ENCODE data around the gene ST6GALNAC1.
A peak's percentile ranks its signal among the peaks of the same experiment; 100 is the strongest.

The ST6GALNAC1 gene

DNA sequence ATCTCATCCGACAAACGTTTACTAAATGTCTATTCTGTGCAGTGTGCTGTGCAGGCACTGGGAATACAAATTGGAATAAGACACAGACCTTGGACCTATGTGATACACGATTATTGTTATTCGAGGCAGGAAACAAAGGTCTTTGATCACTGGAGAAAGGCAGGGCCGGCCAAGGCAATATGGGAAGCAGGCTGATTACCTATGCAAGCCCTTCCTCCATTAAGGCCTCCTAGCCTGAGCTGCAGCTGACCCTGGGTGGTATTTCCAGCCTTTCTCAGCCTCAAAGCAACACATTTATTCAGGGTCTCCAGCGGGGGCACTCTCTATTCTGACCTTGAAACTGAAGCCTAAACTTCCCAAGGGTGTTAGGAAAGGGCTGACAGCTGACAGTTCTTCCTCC is 13.4 kb downstream of the ST6GALNAC1 start:
- no peak for DNase-seq (ENCODE audit: low read depth in 2 of 2)
- TF ChIP-seq, protein P1, sequence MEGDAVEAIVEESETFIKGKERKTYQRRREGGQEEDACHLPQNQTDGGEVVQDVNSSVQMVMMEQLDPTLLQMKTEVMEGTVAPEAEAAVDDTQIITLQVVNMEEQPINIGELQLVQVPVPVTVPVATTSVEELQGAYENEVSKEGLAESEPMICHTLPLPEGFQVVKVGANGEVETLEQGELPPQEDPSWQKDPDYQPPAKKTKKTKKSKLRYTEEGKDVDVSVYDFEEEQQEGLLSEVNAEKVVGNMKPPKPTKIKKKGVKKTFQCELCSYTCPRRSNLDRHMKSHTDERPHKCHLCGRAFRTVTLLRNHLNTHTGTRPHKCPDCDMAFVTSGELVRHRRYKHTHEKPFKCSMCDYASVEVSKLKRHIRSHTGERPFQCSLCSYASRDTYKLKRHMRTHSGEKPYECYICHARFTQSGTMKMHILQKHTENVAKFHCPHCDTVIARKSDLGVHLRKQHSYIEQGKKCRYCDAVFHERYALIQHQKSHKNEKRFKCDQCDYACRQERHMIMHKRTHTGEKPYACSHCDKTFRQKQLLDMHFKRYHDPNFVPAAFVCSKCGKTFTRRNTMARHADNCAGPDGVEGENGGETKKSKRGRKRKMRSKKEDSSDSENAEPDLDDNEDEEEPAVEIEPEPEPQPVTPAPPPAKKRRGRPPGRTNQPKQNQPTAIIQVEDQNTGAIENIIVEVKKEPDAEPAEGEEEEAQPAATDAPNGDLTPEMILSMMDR (IDR thresholded peaks at IDR 0.05; ENCODE audit: low read depth, low read length) = no peak
- H3K4me3 ChIP-seq (replicated peaks in 1 of 2; ENCODE audit: low read depth in 2 of 2, low read length in 2 of 2) = no peak overlapping the region

DNA sequence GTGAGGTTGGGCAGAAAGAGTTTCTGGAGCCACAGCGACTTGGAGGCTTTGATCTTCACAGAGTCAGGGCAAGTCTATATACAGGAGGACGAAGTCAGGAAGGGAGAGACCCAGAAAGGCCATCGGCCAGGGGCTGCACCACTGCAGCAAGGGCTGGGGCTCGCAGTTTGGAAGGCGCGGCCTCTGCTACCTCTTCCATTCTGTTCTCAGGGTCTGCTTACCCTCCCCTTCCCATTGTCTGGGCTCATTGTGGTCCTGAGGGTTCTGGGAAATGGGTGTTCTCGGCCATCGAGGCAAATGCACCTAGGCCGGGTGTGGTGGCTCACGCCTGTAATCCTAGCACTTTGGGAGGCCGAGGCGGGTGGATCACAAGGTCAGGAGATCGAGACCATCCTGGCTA is 16.0 kb downstream of the ST6GALNAC1 start:
- DNase-seq (ENCODE audit: low read depth in 2 of 2) = no peak
- TF ChIP-seq, protein P1 (IDR thresholded peaks at IDR 0.05; ENCODE audit: low read depth, low read length) = no peak
- H3K4me3 ChIP-seq (replicated peaks in 1 of 2; ENCODE audit: low read depth in 2 of 2, low read length in 2 of 2) = no peak overlapping the region

DNA sequence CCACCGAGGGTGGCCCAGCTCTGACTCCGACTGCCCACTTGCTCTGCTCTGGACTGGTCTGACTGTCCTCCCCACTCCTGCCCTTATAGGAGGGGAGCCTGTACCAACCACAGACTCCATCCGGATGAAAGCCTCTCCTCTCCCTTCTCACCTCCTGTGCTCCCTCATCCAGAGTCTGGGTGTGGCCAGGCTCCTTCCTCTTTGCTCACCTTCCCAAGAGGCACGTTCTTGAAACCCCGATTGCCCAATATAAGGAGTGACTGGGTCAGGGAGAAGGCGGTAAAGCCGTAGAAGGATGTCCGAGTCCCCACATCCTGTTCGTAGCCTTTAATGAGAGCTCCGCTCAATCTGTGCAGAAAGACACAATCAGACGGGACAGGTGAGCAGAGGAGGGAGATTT is 17.1 kb downstream of the ST6GALNAC1 start:
- TF ChIP-seq, protein P1 (IDR thresholded peaks at IDR 0.05; ENCODE audit: low read depth, low read length) = no peak
- H3K4me3 ChIP-seq (replicated peaks in 1 of 2; ENCODE audit: low read depth in 2 of 2, low read length in 2 of 2) = no peak overlapping the region
- no peak for DNase-seq (ENCODE audit: low read depth in 2 of 2)

DNA sequence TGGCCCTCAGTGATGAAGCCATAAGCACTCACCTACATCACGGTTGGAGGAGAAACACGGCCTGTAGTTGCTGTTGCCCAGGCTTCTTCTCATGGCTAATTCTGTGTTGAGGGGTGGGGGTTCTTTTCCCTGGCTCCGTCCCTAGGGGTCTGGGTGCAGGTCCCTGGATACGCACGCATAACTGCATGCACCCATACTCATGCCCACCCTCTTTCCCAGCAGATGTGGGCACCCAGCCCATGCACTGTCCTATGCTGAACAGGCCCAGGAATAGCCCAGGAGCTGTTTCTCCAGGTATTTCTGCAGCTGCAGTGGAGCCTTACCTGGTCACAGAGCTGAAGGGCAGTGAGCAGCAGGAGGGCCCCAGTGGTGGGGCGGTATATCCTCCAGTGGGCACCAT is 18.1 kb downstream of the ST6GALNAC1 start:
- TF ChIP-seq, protein P1 (IDR thresholded peaks at IDR 0.05; ENCODE audit: low read depth, low read length) = no peak
- no peak overlapping the region for H3K4me3 ChIP-seq (replicated peaks in 1 of 2; ENCODE audit: low read depth in 2 of 2, low read length in 2 of 2)
- DNase-seq (ENCODE audit: low read depth in 2 of 2) = no peak

DNA sequence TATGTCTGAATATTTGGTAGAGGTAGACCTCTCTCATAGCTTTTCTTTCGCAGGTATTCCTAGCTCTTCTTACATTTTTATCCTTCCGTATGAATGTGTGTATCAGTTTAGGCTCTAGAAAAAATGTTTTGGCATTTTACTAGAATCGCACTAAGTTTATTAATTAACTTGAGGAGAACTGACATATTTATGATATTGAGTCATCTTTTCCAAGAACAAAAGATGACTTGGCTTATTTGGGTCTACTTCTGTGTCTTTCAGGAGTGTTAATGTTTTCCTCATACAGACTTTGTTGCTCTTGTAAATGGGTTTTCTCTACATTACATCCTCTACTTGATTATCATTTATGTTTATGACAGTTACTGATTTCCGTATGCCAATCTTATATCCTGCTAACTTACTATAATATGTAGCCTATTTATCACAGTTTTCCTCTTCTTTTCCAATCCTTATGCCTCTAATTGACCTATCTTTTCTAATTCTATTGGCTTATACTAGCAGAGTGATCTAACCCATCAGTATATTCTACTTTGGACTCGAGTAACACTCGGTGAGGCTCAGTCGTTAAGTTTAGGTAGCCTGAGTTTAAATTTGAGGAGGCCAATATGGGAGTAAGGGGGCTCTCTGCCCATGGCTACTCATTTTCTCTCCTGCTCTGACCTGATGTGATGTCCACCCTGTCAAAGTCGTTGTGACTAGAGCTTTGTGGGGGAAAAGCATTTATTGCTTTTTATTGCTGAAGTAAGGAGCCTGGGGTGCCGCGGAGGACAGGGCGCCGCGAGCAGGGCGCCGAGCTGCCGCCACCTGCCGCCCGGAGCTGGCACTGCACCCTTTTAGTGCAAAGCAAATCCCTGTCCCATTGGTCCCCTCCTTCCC is 20.0 kb downstream of the ST6GALNAC1 start:
- TF ChIP-seq, protein P1 (IDR thresholded peaks at IDR 0.05; ENCODE audit: low read depth, low read length) = peak; percentile 75
- peak; percentile 77 to 81 for DNase-seq (ENCODE audit: low read depth in 2 of 2)
- H3K4me3 ChIP-seq (replicated peaks in 1 of 2; ENCODE audit: low read depth in 2 of 2, low read length in 2 of 2) = no peak overlapping the region

DNA sequence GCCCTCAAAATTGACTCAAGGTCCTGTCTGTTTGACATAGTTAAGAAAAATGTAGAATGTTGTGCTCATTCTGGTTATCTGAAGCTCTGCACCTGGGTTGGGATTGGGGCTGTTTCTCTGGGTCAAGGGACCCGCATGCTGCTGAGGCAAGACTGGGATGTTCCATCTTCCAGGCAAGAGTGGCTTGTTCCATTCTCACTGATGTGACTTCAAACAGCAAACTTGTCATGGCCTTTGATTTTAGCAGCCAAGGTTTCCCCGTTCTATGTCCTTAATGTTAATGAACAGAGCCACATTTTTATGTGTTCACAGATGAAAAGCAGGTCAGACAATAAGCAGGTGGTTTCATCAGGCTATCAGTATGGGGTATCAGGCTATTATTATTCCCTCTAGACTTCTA is 25.7 kb downstream of the ST6GALNAC1 start:
- no peak for DNase-seq (ENCODE audit: low read depth in 2 of 2)
- TF ChIP-seq, protein P1 (IDR thresholded peaks at IDR 0.05; ENCODE audit: low read depth, low read length) = no peak
- H3K4me3 ChIP-seq (replicated peaks in 1 of 2; ENCODE audit: low read depth in 2 of 2, low read length in 2 of 2) = no peak overlapping the region

Measured in cardiac fibroblast (primary cell).